ENCODE results near the gene ERFL. TPM values are rescaled to one million over a fixed set of nuclear protein-coding genes. Genes with fewer than 3 reads are reported as not detected.
"Not testable (repeated sequence)": the region's sequence is repeated elsewhere in the genome, so short reads cannot be mapped to it uniquely, and the experiment has no call there.

The ERFL gene
- total RNA-seq, 1 experiment from 2014 or later, result not detected

- DNase-seq (ENCODE audit: low read depth), result no peak
These were observed 1.3 kb downstream of the ERFL start for GRCh38 chr19:41926763-41927496.

- no peak for DNase-seq (ENCODE audit: low read depth)
These were observed 2.1 kb downstream of the ERFL start for GRCh38 chr19:41926028-41926762.

GRCh38 chr19:41925208-41926003 is 2.8 kb downstream of the ERFL start:
- DNase-seq (ENCODE audit: low read depth), result no peak

DNA sequence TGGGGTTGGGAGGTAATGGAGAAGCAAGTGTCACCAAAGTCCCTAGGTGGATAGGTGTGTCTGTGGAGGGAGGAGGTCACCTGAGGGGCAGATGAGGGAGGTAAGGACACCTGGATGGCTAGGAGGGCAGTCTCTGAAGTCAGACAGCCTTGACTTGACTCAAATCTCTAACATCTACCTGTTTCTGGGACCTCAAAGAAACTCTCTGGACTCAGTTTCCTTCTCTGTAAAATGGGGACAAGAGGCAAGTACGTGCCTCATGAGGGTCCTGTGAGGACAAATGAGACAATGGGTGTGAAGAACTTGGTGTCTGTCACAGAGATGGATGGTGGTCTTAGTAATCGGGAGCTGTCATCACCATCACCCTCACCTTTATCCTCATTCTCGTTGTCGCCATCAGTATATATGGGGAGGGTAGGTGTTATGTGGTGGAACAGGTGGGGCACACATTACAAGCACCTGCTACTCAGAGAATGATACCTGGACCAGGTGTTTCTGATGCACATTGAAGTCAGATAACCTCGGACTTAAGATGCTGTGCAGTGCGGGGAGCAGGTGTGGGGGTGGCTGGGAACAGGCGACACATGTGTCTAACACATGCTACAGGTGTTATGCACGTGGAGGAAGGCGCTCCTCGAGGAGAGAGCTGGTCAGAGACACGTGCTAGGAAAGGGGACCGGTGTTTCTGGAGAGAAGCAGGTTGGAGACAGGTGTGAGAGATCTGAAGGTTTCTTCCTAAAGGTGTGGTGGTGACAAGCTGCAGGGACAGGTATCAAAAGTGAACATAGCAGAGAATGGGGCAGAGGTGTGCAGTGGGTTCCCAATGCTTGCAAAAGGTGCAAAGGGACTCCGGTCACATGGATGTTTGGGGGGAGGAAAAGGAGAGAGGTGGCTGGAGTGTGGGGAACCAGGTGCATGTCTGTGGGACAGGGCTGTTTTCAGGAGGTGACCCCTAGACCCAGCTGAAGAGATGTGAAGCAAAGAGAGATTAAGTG is 3.8 kb downstream of the ERFL start:
- DNase-seq (ENCODE audit: low read depth), result no peak

DNA sequence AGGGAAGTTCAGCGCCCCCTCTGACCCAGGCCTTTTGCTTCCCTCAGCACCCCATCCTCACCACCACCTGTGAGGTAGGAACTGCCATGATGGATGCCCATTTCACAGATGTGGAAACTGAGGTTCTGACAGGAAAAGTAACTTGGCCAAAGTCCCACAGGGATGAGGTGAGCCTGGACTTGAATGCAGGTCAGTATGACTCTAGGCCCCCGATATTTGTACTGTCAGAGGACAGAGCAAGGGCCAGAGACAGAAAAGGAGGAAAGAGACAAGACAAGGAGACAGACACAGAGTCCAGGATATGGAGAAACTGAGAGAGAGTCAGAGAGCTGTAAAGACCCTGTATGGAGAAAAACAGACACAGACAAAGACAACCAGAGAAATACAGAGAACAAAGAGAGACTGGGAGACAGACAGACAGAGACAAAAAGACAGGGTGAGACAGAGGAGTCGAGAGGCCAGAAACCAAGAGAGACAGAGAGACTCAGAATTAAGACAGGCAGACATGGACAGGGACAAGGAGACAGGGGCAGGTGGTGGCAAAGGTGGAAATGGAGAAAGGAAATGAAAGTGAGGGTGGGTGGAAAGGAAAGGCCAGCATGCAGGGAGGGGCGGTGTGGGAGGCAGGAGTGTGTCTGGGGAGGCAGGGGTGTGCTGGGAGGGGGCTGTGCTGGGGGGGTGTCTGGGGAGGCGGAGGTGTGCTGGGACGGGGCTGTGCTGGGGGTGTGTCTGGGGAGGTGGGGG is 5.0 kb downstream of the ERFL start:
- no peak for DNase-seq (ENCODE audit: low read depth)

DNA sequence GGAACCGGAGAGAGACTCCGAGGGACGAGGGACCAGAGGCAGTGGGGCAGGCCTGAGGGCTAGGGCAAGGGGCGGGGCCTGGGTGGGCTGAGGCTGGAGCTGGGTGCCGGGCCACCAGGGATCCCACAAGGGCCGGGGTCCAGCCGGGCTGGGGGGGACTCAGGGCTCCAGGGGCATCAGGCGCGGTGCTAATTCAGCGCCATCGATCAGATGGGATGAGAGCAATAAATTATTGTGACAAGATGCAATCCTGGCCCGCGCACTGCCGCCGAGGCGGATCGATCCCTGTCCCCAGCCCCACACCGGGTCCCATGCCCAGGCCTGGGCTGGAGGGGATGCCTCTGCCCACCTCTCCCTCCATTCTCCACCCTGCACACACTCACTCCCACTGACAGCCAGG is 5.7 kb downstream of the ERFL start:
- DNase-seq (ENCODE audit: low read depth), result no peak

DNA sequence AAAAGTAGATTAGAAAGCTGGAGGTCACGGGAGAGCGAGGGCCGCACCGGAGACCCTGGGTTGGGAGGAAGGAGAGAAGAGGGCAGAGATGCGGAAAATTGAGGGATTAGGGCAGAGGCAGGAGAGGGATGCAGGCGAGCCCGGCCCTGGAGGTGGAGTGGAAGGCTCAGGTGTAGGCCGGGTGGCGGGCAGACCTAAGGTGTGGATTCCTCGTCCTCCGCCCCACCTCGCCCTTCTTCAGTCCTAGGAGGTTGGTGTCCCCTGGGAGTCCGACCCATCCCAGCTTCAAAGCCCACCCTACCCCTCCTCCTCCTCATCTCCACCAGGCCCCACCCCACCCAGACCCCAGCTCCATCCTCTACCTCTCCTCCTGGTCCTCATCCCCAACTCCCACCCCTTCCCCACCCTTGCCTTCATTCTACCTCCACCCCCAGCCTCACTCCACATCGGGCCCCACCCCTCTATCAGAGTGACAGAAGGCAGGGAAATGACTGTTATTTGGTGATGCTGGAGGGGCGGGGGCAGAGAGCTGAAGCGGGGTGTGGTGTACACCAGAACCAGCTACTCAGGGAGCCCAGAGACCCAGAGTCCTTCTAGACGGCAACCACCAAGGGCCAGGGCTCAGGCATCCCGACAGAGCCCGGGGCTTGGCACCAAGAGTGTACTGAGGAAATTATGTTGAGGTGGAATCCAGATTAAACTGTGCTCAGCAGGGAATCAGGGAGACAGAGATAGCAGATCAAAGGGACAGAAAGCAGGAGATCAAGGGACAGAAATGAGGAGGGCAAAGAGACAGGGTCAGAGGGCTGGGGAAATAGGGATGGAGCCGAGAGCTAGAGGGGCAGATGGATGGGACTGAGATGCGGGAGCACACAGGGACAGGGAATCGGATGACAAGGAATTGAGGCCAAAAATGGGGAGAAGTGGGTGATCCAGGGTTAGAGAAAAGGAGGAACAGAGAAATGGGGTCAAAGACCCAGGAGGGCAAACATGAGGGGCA is 6.4 kb downstream of the ERFL start:
- DNase-seq (ENCODE audit: low read depth), result no peak

GRCh38 chr19:41920882-41921576 is 7.2 kb downstream of the ERFL start:
- DNase-seq (ENCODE audit: low read depth), result no peak

- DNase-seq (ENCODE audit: low read depth), result no peak
These were observed 8.1 kb downstream of the ERFL start for GRCh38 chr19:41919948-41920712.

DNA sequence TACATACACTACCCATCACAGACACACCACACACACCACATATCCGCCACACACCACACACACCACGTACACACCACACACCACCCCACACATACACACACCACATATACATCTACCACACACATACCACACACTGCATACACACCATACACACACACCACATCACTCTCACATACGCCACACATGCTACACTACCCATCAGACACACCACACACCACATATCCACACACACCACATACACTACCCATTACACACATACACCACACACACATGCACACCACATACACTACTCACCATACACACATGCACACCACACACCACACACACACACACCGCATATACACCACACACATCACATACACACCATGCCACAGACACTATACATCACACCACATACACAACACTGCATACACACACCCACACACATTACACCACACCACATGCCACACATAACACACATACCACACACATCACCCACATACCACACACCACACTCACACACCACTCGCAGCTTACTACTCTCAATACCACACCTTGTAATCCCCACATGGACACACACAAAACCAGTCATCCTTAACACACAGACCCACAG is 9.5 kb downstream of the ERFL start:
- DNase-seq (ENCODE audit: low read depth), result no peak

GRCh38 chr19:41918095-41918494 is 10.2 kb downstream of the ERFL start:
- DNase-seq (ENCODE audit: low read depth), result no peak

DNA sequence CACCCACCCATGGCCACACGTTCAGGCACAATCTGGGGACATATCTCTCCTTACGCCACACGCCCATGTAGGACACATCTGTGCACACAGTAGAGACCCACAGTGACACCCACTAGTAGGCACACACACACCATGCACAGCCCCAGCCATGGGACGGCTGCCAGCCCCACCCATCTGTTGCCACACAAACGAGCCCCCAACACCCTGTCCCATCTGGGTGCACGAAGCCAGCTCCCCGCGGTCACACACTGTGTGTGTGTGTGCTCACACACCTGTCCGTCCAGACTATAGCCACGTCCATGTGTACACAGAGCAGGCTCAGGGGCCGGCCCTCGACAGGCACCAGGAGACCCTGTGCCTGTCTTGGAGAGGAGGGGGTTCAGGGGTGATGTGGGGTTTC is 10.6 kb downstream of the ERFL start:
- no peak for DNase-seq (ENCODE audit: low read depth)

- no peak for DNase-seq (ENCODE audit: low read depth)
These were observed 12.4 kb downstream of the ERFL start for GRCh38 chr19:41915776-41916414.

- no peak for DNase-seq (ENCODE audit: low read depth)
These were observed 13.1 kb downstream of the ERFL start for GRCh38 chr19:41915021-41915775.

DNA sequence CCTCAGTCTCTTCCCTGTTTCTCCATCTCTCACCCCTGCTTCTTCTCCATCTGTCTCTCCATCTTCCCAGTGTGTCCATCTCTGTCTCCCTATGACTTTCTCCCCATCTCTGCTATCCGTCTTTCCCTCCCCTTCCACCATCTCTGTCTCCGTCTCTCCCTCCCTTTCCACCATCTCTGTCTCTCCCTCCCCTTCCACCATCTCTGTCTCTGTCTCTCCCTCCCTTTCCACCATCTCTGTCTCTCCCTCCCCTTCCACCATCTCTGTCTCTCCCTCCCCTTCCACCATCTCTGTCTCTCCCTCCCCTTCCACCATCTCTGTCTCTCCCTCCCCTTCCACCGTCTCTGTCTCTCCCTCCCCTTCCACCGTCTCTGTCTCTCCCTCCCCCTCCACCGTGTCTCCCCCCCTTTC is 13.8 kb downstream of the ERFL start:
- DNase-seq (ENCODE audit: low read depth), result not testable (repeated sequence)
